Endothelial cell of umbilical vein (primary cell): Measurements from ENCODE around the gene MXD4. TPM values are rescaled to one million over a fixed set of nuclear protein-coding genes. Genes with fewer than 3 reads are reported as not detected.

Source experiments
- BruUV-seq: library from RNA; stranded (reverse); fragments of 400-500 nt; replicated peaks from 2 replicates; lab custom pipeline; 2021; lab: Mats Ljungman, UMichigan
- CTCF ChIA-PET: fragments of 300-600, 350-600 bp; sonication (Branson Sonifier 250); formaldehyde crosslinking; loops from one replicate; lab custom pipeline; 2021; ENCODE audit warnings: antibody characterized with exemption, inconsistent platforms; lab: Charles Lee
- POLR2A ChIA-PET: fragments of 300-600, 350-600 bp; sonication (Branson Sonifier 250); formaldehyde crosslinking; loops from one replicate; lab custom pipeline; 2021; ENCODE audit warnings: antibody characterized with exemption, inconsistent platforms; lab: Charles Lee
- DNase-seq: peaks from one replicate; pipeline ENCODE4 v3.0.0-alpha.2; 2011; ENCODE audit warnings: low read depth, low spot score
- FAIRE-seq: peaks from 2 replicates; lab custom pipeline; 2011; peaks lifted over from hg19 to GRCh38; lab: Jason Lieb, UNC
- H2AFZ ChIP-seq: 2 replicates; pipeline ENCODE4 v1.6.0; 2012; ENCODE audit warnings: low read depth, low read length, control low read depth, inconsistent platforms
- H3K27ac ChIP-seq: 2 replicates; pipeline ENCODE4 v1.5.1; 2011; ENCODE audit warnings: low read depth, mild to moderate bottlenecking, control low read depth, low read length, moderate library complexity; ENCODE audit not compliant: insufficient read depth
- H3K27me3 ChIP-seq, 2 experiments: 2 replicates each; pipeline versions ENCODE4 v1.6.0 to v1.6.1; 2011; ENCODE audit warnings: low read length in 2 of 2, mixed read lengths in 1 of 2; ENCODE audit not compliant: control insufficient read depth in 2 of 2, insufficient read depth in 2 of 2
- H3K36me3 ChIP-seq, 2 experiments: 2 replicates in 1 of 2; 3 replicates in 1 of 2; pipeline ENCODE4 v1.5.1; 2011; ENCODE audit warnings: low read length in 2 of 2, mild to moderate bottlenecking in 1 of 2, moderate library complexity in 1 of 2; ENCODE audit not compliant: control insufficient read depth in 2 of 2, insufficient read depth in 2 of 2; ENCODE audit errors: extremely low read depth in 1 of 2
- H3K4me1 ChIP-seq: 3 replicates; pipeline ENCODE4 v1.5.1; 2011; ENCODE audit warnings: mild to moderate bottlenecking, low read length; ENCODE audit not compliant: control insufficient read depth, insufficient read depth; ENCODE audit errors: extremely low read depth
- H3K4me2 ChIP-seq: 2 replicates; pipeline ENCODE4 v1.6.1; 2011; ENCODE audit warnings: low read length, control low read depth, mixed read lengths; ENCODE audit not compliant: insufficient read depth
- H3K4me3 ChIP-seq, 3 experiments: fragments of 200-600 bp in 1 of 3; sonication (generic), shearing (Covaris generic) in 1 of 3; replicated peaks in 1 of 3; 2 replicates each; pipeline ENCODE4 v1.5.1; 2011 to 2016; ENCODE audit warnings: control low read depth in 3 of 3, low read length in 3 of 3, mild to moderate bottlenecking in 2 of 3, inconsistent platforms in 1 of 3, low read depth in 1 of 3, moderate library complexity in 1 of 3; ENCODE audit not compliant: insufficient read depth in 1 of 3
- H3K79me2 ChIP-seq: 2 replicates; pipeline ENCODE4 v1.6.0; 2012; ENCODE audit warnings: low read length, inconsistent platforms; ENCODE audit not compliant: control insufficient read depth, insufficient read depth
- H3K9ac ChIP-seq: replicated peaks from 2 replicates; pipeline ENCODE3; 2011; ENCODE audit warnings: low read length, control low read depth; ENCODE audit not compliant: insufficient read depth; ENCODE audit errors: extremely low read depth
- H3K9me1 ChIP-seq: replicated peaks from 3 replicates; pipeline ENCODE4 v1.6.0; 2011; ENCODE audit warnings: mild to moderate bottlenecking, low read length; ENCODE audit not compliant: control insufficient read depth, insufficient read depth; ENCODE audit errors: extremely low read depth
- H3K9me3 ChIP-seq: replicated peaks from 2 replicates; pipeline ENCODE4 v1.5.1; 2012; ENCODE audit warnings: low read length, inconsistent platforms; ENCODE audit not compliant: control insufficient read depth, insufficient read depth
- H4K20me1 ChIP-seq: replicated peaks from 2 replicates; pipeline ENCODE3; 2011; ENCODE audit warnings: mild to moderate bottlenecking, low read length; ENCODE audit not compliant: control insufficient read depth, insufficient read depth; ENCODE audit errors: extremely low read depth
- CTCF ChIP-seq, 2 donors: IDR thresholded peaks; 1 replicate in 1 of 2; 2 replicates in 1 of 2; pipeline ENCODE4 v1.5.1; 2011; ENCODE audit warnings: low read length in 2 of 2, mild to moderate bottlenecking in 2 of 2, moderate library complexity in 2 of 2, control low read depth in 1 of 2, inconsistent platforms in 1 of 2, low read depth in 1 of 2; ENCODE audit not compliant: insufficient read depth in 1 of 2; ENCODE audit errors: extremely low read depth in 1 of 2
- EZH2 ChIP-seq: IDR thresholded peaks from 2 replicates; pipeline ENCODE4 v1.6.1; 2012; ENCODE audit warnings: borderline replicate concordance, low read depth, mild to moderate bottlenecking, moderate library complexity, low read length, inconsistent platforms; ENCODE audit not compliant: severe bottlenecking
- FOS ChIP-seq: IDR thresholded peaks from 2 replicates; pipeline ENCODE4 v1.6.1; 2011; ENCODE audit warnings: mild to moderate bottlenecking, low read length, moderate library complexity, borderline replicate concordance; ENCODE audit not compliant: insufficient read depth
- GATA2 ChIP-seq: IDR thresholded peaks from 2 replicates; pipeline ENCODE4 v1.7.0; 2011; ENCODE audit warnings: low read depth, mild to moderate bottlenecking, moderate library complexity, mixed read lengths, low read length; ENCODE audit not compliant: insufficient read length, insufficient read depth
- JUN ChIP-seq: IDR thresholded peaks from 2 replicates; pipeline ENCODE4 v1.6.1; 2011; ENCODE audit warnings: borderline replicate concordance, low read depth; ENCODE audit not compliant: insufficient read length, insufficient read depth
- MYC ChIP-seq: IDR thresholded peaks from one replicate; pipeline ENCODE4 v1.6.1; 2011; ENCODE audit warnings: mild to moderate bottlenecking, low read depth, low read length
- POLR2A ChIP-seq: IDR thresholded peaks from 2 replicates; pipeline ENCODE4 v1.6.1; 2012; ENCODE audit warnings: low read depth, mild to moderate bottlenecking, control low read depth, low read length
- POLR2AphosphoS5 ChIP-seq: IDR thresholded peaks from 2 replicates; pipeline ENCODE4 v1.6.1; 2012; ENCODE audit warnings: low read depth, mild to moderate bottlenecking, control low read depth, low read length, moderate library complexity; ENCODE audit not compliant: insufficient read depth
- dilution Hi-C: fragments of 300-500 bp; cut with MboI; formaldehyde crosslinking; loops from one replicate; pipeline ENCODE4 v1.15.0; 2019; ENCODE audit warnings: low sequenced_read_pairs; ENCODE audit not compliant: extremely low pct_ligation_motif_present
- intact Hi-C: fragments of 100-400 bp; cut with micrococcal nuclease; formaldehyde crosslinking; loops from one replicate; pipeline ENCODE4 v1.10.0; 2022
- polyA plus RNA-seq, 4 experiments: library from polyadenylated mRNA; depleted of rRNA in 3 of 4; stranded (reverse) in 3 of 4; unstranded in 1 of 4; fragments of >200 nt; gene quantifications; 2 replicates each; pipeline versions ENCODE4 v1.2.1 to v1.2.3, GENCODE V29; 2011 to 2012; ENCODE audit warnings: missing spikeins in 1 of 4
- total RNA-seq: library from RNA; stranded (reverse); gene quantifications from 2 replicates; pipeline ENCODE4 v1.2.3, GENCODE V29; 2021
- TF ChIP-seq, protein P1 (sequence below): IDR thresholded peaks from 2 replicates; pipeline ENCODE4 v1.6.1; 2011; ENCODE audit not compliant: insufficient read depth, insufficient read length

MXD4 gene
- total and polyA plus RNA-seq, 2 donors (not counting 3 experiments of a cell fraction or from before 2014, with no cell fraction given) = 62.7 to 74.1 TPM

- peaks cover 12% of the 10 kb centered on the region for H3K79me2 ChIP-seq
- no peak overlapping the region for H3K9ac ChIP-seq
- TF ChIP-seq POLR2A (no peak), FOS (no peak), GATA2 (no peak)
- no peak overlapping the region for H2AFZ ChIP-seq
- dilution Hi-C loops = no loop called here
- ChIA-PET POLR2A (no interaction called here), CTCF (no interaction called here)
- no TSS peak for BruUV-seq
- no peaks in the 10 kb centered on the region for H3K9me1 ChIP-seq
- no peak overlapping the region for H3K27ac ChIP-seq
- no peaks in the 10 kb centered on the region for H4K20me1 ChIP-seq
- no peaks in the 10 kb centered on the region for H3K9me3 ChIP-seq
- peaks cover 12% of the 10 kb centered on the region for H3K4me1 ChIP-seq
- no peak overlapping the region for H3K4me2 ChIP-seq
- no peaks in the 10 kb centered on the region for H3K36me3 ChIP-seq
- DNase-seq (no peak), FAIRE-seq (no peak)
- intact Hi-C loops = no loop called here
- H3K27me3 ChIP-seq = no peaks in the 10 kb centered on the region
- no peak overlapping the region for H3K4me3 ChIP-seq
These were observed 2.7 kb upstream of the MXD4 start for GRCh38 chr4:2264481-2265041.

DNA sequence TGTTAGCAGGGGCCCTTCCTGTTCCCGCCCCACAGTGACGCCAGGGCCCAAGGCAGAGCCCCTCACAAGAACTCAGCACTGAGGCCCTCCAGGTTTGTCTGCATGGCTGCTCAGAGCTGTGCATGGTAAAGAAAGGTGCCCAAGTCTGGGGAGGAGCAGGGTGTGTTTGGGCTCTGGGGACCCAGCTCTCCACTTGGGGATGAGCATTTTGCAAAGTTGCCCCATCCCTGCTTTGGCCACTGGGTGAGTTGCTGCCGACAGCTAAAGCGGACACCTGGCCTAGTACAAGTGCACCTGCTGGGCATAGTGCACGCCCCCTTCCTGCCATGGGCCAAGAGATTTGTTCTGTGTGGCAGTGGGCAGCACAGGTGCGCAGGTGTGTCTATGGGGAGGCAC is 2.0 kb upstream of the MXD4 start:
- CTCF ChIA-PET = no interaction called here
- Histone ChIP-seq H4K20me1 (no peaks in the 10 kb centered on the region), H3K36me3 (peaks cover 0 to 2% of the 10 kb centered on the region in 2 experiments), H3K4me1 (peaks cover 12% of the 10 kb centered on the region), H3K9me1 (no peaks in the 10 kb centered on the region), H3K4me3 (no peak overlapping the region), H2AFZ (no peak overlapping the region), H3K4me2 (no peak overlapping the region), H3K79me2 (peaks cover 15% of the 10 kb centered on the region), H3K27me3 (no peaks in the 10 kb centered on the region), H3K9ac (no peak overlapping the region), H3K27ac (no peak overlapping the region), H3K9me3 (no peaks in the 10 kb centered on the region)
- dilution Hi-C loops (no loop called here), intact Hi-C loops (loop anchor here (2.0 kb wide), 1 partner anchor 199 kb away; no protein-coding TSS in a partner anchor)
- TF ChIP-seq FOS = no peak
- no peak for TF ChIP-seq EZH2
- no peak for TF ChIP-seq CTCF (IDR thresholded peaks at IDR 0.05; ENCODE audit: extremely low read depth in 1 of 2, insufficient read depth in 1 of 2, low read depth in 1 of 2, low read length in 2 of 2)
- TF ChIP-seq POLR2A = no peak
- TF ChIP-seq MYC = no peak
- TF ChIP-seq JUN = no peak
- TF ChIP-seq POLR2AphosphoS5 = no peak
- TF ChIP-seq, protein P1, sequence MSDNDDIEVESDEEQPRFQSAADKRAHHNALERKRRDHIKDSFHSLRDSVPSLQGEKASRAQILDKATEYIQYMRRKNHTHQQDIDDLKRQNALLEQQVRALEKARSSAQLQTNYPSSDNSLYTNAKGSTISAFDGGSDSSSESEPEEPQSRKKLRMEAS = no peak
- no peak for TF ChIP-seq GATA2
- BruUV-seq = no TSS peak
- POLR2A ChIA-PET = no interaction called here
- FAIRE-seq (no peak), DNase-seq (no peak)
